ENCODE results near the gene FGD6.
A peak's percentile ranks its signal among the peaks of the same experiment; 100 is the strongest.
"Not testable (repeated sequence)": the region's sequence is repeated elsewhere in the genome, so short reads cannot be mapped to it uniquely, and the experiment has no call there.

Gene FGD6

GRCh38 chr12:95118788-95119179 is 98.5 kb downstream of the FGD6 start:
- DNase-seq, result no peak

- no peak for DNase-seq
Observed at GRCh38 chr12:95118138-95118787, 99.0 kb downstream of the FGD6 start.

GRCh38 chr12:95117178-95117599 is 100.1 kb downstream of the FGD6 start:
- DNase-seq, result peak; percentile 70 to 79

- DNase-seq, result no peak
Observed at GRCh38 chr12:95116773-95117172, 100.5 kb downstream of the FGD6 start.

GRCh38 chr12:95116341-95116740 is 100.9 kb downstream of the FGD6 start:
- no peak for DNase-seq

- no peak for DNase-seq
Observed at GRCh38 chr12:95115641-95116040, 101.6 kb downstream of the FGD6 start.

GRCh38 chr12:95114766-95115405 is 102.4 kb downstream of the FGD6 start:
- DNase-seq, result no peak

- no peak for DNase-seq
Observed at GRCh38 chr12:95107362-95107761, 109.9 kb downstream of the FGD6 start.

GRCh38 chr12:95105540-95105939 is 111.7 kb downstream of the FGD6 start:
- no peak for DNase-seq

- no peak for DNase-seq
Observed at GRCh38 chr12:95104919-95105452, 112.3 kb downstream of the FGD6 start.

GRCh38 chr12:95102916-95103671 is 114.2 kb downstream of the FGD6 start:
- peak; percentile 20 to 64 for DNase-seq

GRCh38 chr12:95101957-95102356 is 115.3 kb downstream of the FGD6 start:
- not testable (repeated sequence) for DNase-seq

- DNase-seq, result no peak
Observed at GRCh38 chr12:95100264-95101190, 116.7 kb downstream of the FGD6 start.

- no peak for DNase-seq
Observed at GRCh38 chr12:95099270-95099790, 117.9 kb downstream of the FGD6 start.

- peak; percentile 37 to 74 for DNase-seq
Observed at GRCh38 chr12:95096852-95097251, 120.4 kb downstream of the FGD6 start.

- DNase-seq, result peak in 1 of 2 experiments; percentile 6
Observed at GRCh38 chr12:95096378-95096777, 120.9 kb downstream of the FGD6 start.

- not testable (repeated sequence) for DNase-seq
Observed at GRCh38 chr12:95095866-95096265, 121.4 kb downstream of the FGD6 start.

GRCh38 chr12:95089462-95089861 is 127.8 kb downstream of the FGD6 start:
- no peak for DNase-seq

- no peak for DNase-seq
Observed at GRCh38 chr12:95088379-95088778, 128.9 kb downstream of the FGD6 start.

GRCh38 chr12:95085612-95086011 is 131.7 kb downstream of the FGD6 start:
- DNase-seq, result no peak

GRCh38 chr12:95083938-95084337 is 133.3 kb downstream of the FGD6 start:
- DNase-seq, result no peak

- no peak for DNase-seq
Observed at GRCh38 chr12:95083471-95083870, 133.8 kb downstream of the FGD6 start.

Measured in NCI-H2081 (cell line).